HEK293T (cell line): ENCODE measurements around the gene STXBP1.

Experiments
- ARNT ChIP-seq: fragments of 450-650 bp; IDR thresholded peaks from 2 replicates; pipeline ENCODE4 v1.6.1; 2017; ENCODE audit warnings: mild to moderate bottlenecking
- BHLHE40 ChIP-seq: fragments of 450-650 bp; IDR thresholded peaks from 2 replicates; pipeline ENCODE4 v1.6.1; 2016; ENCODE audit warnings: mild to moderate bottlenecking, moderate library complexity, borderline replicate concordance
- ELF4 ChIP-seq: fragments of 450-650 bp; IDR thresholded peaks from 2 replicates; pipeline ENCODE4 v1.6.1; 2017; ENCODE audit warnings: antibody characterized with exemption
- FOXM1 ChIP-seq: fragments of 450-650 bp; IDR thresholded peaks from 2 replicates; pipeline ENCODE4 v1.6.1; 2017; ENCODE audit warnings: mild to moderate bottlenecking, borderline replicate concordance
- HDGF ChIP-seq: fragments of 450-650 bp; IDR thresholded peaks from 2 replicates; pipeline ENCODE4 v1.6.1; 2017; ENCODE audit warnings: antibody characterized with exemption, borderline replicate concordance
- L3MBTL2 ChIP-seq: fragments of 450-650 bp; conservative IDR thresholded peaks from 2 replicates; pipeline ENCODE4 v1.6.1; 2016; ENCODE audit warnings: mild to moderate bottlenecking
- LEF1 ChIP-seq: fragments of 450-650 bp; IDR thresholded peaks from 2 replicates; pipeline ENCODE4 v1.6.1; 2017; ENCODE audit warnings: mild to moderate bottlenecking, borderline replicate concordance
- NFRKB ChIP-seq: fragments of 450-650 bp; IDR thresholded peaks from 2 replicates; pipeline ENCODE4 v1.6.1; 2016; ENCODE audit warnings: mild to moderate bottlenecking, moderate library complexity
- SP1 ChIP-seq: fragments of 450-650 bp; IDR thresholded peaks from 2 replicates; pipeline ENCODE4 v1.6.1; 2017
- TARDBP ChIP-seq: fragments of 450-650 bp; IDR thresholded peaks from 2 replicates; pipeline ENCODE4 v1.6.1; 2016
- ZNF384 ChIP-seq: fragments of 450-650 bp; IDR thresholded peaks from 2 replicates; pipeline ENCODE4 v1.6.1; 2016
- TF ChIP-seq, protein P1 (sequence below): fragments of 450-650 bp; IDR thresholded peaks from 2 replicates; pipeline ENCODE4 v1.6.1; 2016

GRCh38 chr9:127562279-127562796, 49.7 kb upstream of the STXBP1 start:
- TF ChIP-seq BHLHE40 (no peak), ZNF384 (no peak), HDGF (no peak), SP1 (no peak), NFRKB (no peak), L3MBTL2 (no peak), TARDBP (no peak), ELF4 (no peak), ARNT (no peak), FOXM1 (no peak), LEF1 (no peak)
- TF ChIP-seq, protein P1, sequence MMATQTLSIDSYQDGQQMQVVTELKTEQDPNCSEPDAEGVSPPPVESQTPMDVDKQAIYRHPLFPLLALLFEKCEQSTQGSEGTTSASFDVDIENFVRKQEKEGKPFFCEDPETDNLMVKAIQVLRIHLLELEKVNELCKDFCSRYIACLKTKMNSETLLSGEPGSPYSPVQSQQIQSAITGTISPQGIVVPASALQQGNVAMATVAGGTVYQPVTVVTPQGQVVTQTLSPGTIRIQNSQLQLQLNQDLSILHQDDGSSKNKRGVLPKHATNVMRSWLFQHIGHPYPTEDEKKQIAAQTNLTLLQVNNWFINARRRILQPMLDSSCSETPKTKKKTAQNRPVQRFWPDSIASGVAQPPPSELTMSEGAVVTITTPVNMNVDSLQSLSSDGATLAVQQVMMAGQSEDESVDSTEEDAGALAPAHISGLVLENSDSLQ = no peak
